ENCODE measurements around the gene LIMS1. TPM values are rescaled to one million over a fixed set of nuclear protein-coding genes. Genes with fewer than 3 reads are reported as not detected.
"Not testable (repeated sequence)": the region's sequence is repeated elsewhere in the genome, so short reads cannot be mapped to it uniquely, and the experiment has no call there.

The LIMS1 gene
- polyA plus RNA-seq, 1 donor = 34.7 TPM

DNA sequence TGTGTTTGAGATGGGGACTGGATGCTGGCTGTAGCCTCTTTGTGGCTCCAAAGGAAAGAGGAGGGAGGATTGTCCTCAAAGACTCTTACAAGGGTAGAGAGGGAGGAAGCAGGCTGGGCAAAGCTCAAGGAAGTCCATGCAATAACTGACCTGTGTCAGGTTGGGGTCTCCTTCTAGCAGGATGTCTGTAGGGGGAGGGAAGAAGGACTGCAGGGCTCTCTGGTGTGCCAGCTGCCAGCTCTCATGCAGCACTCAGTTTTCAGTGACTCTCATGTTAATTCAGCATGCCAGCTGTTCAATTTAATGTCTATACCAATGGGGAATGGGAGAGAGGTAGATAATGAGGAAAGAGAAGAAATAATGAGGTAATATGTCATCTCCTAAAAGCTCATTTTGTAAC lies 99.7 kb downstream of the LIMS1 start:
- DNase-seq (ENCODE audit: low read depth) = no peak

DNA sequence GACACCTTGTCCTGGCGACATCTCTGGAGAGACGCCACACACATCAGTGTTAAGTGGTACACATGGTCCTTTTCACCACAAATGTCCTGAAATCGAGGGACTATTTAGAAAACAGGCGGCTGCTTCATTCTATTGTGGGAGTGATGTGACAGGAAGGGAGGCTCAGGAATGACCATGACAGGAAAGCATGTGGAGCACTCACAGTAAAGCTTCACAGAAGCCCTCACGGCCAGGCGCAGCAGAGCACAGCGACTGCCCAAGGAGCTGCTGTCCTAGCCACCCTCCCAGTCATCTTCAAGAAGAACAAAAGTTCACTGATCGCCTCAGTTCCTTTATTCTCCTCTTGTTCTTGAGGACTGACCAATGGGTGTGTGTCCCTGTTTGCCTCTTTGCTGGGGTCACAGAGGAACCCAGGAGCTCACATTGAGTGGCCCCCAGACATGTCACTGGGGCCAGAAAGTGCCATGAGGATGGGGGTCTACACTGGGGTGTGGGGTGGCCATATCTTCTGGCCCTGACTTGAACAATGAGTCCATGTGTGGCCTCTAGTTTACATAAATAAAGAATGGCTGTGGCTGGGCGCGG lies 100.4 kb downstream of the LIMS1 start:
- DNase-seq (ENCODE audit: low read depth) = no peak

DNA sequence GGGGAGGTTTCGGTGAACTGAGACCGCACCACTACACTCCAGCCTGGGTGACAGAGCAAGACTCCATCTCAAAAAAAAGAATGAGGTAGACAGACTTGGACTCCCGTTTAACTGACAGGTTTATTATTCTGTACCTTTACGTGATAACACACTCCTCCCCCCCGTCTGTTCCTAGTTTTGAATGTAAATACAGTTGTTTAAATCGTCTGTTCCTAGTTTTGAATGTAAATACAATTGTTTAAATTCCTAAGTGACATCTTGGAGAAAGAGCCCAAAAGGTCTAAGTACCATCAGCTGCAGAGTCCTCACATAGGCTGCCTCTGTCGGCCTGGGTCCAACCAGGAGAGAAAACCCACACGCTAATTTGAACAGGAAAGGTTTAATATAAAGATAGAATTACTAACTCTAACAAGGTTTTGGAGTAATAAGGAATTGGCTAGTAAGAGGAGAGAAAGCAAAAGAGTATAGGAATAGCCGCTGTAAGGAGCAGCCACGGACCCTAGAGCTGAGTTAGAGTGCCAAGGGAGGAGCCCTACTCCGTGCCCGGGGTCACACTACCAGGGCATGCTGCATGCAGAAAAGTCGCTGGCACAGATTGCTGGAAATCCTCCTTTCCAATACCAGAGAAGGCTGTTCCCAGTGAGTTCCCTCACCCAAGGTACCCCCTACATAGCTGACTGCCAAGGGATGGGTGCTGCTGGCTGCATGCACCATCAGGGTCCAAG lies 101.5 kb downstream of the LIMS1 start:
- no peak for DNase-seq (ENCODE audit: low read depth)

DNA sequence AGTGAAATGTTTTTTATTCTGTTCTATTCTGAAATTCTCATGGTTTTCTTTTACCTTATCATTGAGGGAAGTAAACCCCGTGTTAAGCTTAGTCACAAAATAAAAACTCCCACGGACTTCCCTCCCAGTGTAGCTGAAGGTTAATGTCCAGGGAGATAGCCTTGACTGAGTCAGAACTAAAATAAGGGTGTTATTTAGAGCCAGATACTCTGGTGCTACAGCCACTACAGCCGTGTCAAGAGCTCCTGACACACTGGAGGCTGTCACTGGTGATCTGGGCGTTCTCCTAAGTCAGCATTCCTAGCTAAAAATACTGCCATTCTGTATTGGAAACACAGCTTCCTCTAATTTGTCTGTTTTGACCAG lies 103.0 kb downstream of the LIMS1 start:
- DNase-seq (ENCODE audit: low read depth) = no peak

DNA sequence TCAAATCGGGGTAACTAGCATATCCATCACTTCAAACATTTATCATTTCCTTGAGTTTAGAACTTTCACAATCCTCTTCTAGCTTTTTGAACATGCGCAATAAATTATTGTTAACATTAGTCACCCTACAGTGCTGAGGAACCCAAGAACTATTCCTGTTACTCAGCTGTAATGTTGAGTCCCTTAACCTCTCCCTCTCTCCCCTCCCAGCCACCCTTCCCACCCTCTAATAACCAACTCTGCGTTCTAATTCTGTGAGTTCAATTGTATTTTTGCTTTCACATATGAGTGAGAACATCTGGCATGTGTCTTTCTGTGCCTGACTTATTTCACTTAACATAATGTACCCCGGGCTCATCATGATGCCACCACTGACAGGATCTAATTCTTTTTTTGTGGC lies 106.5 kb downstream of the LIMS1 start:
- DNase-seq (ENCODE audit: low read depth) = no peak

DNA sequence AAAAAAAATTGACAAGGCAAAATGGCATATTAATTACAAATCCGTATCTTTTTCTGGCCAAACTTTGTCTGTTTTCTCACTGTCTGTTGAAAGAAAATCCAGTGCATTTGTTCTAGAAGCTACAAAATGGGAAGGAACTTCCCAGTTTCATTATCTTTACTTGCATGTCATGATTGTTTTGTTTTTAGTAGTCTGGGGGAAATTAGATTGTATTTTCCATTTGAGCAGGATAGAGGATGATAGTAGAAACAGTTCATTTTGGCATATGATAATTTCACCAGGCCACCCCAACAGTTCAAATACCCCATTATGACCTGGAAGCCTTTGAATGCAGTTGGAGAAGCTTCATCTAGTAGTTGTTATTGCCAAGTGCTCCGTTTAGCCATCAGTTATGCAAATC lies 107.5 kb downstream of the LIMS1 start:
- DNase-seq (ENCODE audit: low read depth) = no peak

DNA sequence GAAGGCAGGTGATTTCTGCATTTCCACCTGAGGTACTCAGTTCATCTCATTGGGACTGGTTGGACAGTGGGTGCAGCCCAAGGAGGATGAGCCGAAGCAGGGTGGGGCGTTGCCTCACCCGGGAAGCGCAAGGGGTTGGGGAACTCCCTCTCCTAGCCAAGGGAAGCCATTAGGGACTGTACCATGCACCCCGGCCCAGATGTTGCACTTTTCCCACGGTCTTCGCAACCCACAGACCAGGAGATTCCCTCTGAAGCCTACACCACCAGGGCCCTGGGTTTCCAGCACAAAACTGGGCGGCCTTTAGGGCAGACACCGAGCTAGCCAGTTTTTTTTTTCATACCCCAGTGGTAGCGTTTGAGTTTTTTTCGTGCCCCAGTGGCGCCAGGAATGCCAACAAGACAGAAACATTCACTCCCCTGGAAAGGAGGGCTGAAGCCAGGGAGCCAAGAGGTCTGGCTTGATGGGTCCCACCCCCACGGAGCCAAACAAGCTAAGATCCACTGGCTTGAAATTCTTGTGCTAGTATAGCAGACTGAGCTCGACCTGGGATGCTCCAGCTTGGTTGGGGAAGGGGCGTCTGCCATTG lies 109.1 kb downstream of the LIMS1 start:
- no peak for DNase-seq (ENCODE audit: low read depth)

DNA sequence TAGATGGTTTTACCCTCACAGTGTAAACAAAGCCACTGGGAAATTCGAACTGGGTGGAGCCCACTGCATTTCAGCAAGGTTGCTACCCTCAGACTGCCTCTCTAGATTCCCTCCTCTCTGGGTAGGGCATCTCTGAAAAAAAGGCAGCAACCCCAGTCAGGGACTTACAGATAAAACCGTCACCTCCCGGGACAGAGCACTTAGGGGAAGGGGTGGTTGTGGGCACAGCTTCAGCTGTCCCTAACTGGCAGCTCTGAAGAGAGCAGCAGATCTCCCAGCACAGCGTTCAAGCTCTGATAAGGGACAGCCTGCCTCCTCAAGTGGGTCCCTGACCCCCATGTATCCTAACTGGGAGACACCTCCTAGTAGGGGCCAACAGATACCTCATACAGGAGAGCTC lies 109.6 kb downstream of the LIMS1 start:
- not testable (repeated sequence) for DNase-seq (ENCODE audit: low read depth)

DNA sequence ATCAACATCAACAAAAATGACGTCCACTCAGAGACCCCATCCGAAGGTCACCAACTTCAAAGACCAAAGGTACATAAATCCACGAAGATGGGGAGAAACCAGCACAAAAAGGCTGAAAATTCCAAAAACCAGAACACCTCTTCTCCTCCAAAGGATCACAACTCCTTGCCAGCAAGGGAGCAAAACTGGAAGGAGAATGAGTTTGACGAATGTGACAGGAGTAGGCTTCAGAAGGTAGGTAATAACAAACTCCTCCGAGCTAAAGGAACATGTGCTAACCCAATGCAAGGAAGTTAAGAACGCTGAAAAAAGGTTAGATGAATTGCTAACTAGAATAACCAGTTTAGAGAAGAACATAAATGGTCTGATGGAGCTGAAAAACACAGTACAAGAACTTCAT lies 110.2 kb downstream of the LIMS1 start:
- not testable (repeated sequence) for DNase-seq (ENCODE audit: low read depth)

DNA sequence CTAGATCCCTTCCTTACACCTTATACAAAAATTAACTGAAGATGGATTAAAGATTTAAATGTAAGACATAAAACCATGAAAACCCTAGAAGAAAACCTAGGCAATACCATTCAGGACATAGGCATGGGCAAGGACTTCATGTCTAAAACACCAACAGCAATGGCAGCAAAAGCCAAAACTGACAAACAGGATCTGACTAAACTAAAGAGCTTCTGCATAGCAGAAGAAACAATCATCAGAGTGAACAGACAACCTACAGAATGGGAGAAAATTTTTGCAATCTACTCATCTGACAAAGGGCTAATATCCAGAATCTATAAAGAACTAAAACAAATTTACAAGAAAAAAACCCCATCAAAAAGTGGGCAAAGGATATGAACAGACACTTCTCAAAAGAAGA lies 114.5 kb downstream of the LIMS1 start:
- DNase-seq (ENCODE audit: low read depth) = not testable (repeated sequence)

DNA sequence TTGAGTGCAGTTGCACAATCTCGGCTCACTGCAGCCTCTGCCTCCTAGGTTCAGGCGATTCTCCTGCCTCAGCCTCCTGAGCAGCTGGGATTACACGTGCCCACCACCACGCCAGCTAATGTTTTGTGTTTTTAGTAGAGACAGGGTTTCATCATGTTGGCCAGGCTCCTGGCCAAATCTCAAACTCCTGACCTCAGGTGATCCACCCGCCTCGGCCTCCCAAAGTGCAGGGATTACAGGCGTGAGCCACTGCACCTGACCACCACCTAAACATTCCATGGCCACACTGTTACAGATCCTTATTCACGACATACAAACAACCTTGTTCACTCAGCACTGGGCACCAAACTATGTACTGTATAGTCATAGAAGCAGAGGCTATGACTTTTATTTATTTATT lies 116.2 kb downstream of the LIMS1 start:
- DNase-seq (ENCODE audit: low read depth) = not testable (repeated sequence)

DNA sequence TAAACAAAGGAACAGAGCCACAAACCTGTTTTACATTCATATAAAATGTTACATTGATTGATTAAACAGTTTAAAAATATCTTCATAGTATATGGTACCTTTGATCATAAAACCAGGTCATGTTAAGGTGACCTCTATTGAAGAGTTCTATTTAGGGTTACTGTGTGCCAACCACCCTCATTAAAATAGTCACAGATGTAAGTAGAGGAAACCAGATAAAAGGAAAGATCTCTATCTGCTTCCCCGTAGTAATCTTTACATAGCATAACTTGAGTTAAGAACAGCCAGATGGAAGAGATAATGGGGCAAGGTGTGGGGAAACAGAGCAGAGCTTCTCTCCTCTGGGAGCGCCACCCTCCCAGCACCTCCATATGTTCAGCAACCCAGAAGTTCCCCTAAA lies 117.2 kb downstream of the LIMS1 start:
- not testable (repeated sequence) for DNase-seq (ENCODE audit: low read depth)

DNA sequence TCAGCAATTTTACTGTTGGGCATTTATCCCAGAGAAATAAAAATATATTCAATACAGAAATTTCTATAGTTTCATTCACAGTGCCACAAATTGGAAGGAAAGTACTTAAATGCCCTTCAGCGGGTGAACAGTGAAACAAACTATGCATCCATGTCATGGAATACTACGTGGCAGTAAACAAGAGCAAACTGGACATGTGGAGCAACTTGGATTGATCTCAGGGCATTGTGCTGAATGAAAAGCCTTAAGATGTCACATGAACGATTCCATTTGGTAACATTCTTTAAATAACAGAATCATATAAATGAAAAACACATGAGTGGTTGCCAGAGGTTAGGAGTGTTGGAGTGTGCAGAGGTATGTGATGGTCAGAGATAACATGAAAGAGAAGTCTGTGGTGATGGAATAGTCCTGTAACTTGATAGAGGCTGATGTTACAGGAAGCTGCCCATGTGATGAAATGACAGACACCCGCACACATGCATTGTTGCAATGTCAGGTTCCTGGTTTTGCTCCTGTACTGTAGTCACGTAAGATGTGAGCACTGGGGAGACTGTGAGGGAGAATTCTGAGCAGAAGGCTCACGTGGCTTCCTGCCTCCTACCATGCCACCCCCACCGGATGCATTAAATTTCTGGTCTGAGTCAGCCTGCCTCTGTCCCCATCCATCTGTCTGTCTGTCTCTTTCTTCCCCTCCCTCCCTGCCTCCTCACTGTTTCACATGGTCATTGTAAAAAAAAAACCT lies 118.1 kb downstream of the LIMS1 start:
- DNase-seq (ENCODE audit: low read depth) = not testable (repeated sequence)

DNA sequence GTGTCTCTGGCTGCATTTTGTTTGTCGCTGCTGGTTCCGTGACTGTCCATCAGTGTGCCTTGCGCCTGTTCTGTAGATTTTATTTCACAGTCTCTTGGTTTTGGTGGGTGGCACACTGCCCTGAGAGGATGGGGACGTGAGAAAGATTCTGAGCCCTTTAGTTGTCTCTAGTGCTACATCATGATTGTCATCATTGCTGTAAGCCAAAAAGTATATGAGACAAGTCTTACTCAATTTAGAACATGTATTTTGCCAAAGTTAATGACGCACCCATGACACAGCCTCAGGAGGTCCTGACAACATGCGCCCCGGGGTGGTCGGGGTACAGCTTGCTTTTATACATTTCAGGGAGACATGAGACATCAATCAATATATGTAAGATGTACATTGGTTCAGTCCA lies 119.2 kb downstream of the LIMS1 start:
- DNase-seq (ENCODE audit: low read depth) = not testable (repeated sequence)

DNA sequence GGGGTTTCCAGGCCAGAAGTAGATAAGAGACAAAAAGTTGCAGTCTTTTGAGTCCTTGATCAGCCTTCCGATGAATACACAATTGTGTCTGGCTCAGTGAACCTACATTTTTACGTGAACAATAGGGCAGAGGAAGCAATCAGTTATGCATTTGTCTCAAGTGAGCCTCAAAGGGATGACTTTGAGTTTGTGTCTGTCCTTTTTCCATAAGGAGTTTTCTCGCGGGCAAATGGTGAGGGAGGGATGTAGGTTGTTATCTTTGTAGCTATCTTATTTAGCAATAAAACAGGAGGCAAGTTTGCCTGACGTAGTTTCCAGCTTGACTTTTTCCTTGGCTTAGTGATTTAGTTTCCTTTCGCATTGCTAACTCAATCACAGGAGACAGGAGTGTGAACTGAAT lies 119.6 kb downstream of the LIMS1 start:
- not testable (repeated sequence) for DNase-seq (ENCODE audit: low read depth)

DNA sequence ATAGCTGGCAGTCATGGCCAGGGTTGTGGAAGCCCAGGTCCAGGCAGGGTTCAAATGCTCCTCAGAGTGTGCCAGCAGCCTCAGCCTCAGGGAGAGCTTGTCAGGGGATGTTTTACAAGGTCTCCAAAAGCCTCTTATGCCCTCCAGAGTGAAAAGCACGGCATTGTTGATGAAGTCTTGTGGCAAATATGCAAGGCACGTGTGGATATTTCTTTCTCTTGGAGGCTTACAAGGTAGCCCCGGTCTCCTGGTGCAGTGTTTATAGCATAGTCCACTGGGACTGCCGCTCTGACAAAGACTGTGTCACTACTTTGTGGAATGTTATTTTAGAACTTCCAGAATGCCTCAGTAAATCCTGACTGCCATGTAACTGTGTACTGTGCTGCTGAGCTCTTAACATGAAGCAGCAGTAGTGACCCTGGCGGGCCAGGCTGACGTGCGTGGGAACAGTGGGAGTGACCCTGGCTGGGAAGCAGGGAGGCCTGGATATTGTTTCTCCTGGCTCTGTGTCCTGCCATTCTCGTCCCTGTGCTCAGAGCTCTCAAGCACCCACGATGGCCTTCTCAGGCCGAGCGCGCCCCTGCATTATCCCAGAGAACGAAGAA lies 120.4 kb downstream of the LIMS1 start:
- DNase-seq (ENCODE audit: low read depth) = not testable (repeated sequence)

DNA sequence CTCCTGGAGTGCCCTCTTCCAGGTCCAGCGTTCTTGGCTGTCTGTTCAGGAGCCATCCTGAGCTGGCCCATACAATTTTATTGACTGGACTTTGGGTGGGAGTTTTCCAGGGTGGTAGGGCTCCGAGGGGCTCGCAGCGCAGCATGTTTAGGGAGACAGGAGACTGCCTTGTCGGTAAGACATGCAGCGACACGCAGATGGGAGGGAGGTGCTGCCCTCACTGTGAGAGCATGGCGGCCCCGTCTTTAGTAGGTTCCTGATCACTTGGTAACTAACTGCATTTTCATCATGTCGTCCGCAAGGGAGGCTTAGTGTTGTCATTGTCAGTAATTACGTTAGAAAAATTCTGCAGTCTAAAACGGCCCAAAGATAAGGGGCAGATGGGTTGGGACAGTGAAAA lies 121.0 kb downstream of the LIMS1 start:
- not testable (repeated sequence) for DNase-seq (ENCODE audit: low read depth)

DNA sequence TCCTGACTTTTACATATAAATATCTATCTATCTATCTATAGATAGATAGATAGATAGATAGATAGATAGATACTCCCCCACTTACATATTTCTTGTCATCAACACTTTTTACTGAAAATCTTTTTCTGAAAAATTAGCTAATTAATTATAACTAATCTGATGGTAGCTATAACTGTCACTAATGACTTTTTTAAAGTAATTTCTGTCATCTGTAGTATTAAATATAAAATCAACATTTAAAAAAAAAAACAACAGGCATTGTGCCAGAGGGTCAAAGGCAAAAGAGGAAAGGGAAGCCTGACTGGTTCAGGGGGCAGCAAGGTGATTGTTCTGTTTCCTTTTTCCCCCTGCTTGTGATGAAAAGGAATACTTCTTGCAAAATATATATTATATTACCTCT lies 122.0 kb downstream of the LIMS1 start:
- DNase-seq (ENCODE audit: low read depth) = not testable (repeated sequence)

DNA sequence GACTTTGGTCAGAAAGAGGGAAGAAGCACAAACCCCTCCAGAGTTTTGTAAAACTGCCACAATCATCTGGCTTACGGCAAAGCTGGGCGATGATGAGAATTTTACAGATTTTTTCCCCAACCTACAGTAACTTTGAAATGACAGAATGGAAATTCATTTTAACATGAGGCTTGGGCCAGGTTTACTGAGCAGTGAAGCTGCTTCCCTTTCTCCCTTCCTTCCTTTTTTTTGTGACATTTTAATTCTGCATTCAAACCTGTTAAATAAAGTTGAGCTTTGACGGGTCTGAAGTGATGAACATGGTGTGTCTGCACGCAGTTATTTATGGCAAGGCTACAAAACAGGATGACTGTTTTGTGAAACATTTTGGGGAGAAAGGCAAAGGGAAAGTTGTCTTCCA lies 123.2 kb downstream of the LIMS1 start:
- not testable (repeated sequence) for DNase-seq (ENCODE audit: low read depth)

DNA sequence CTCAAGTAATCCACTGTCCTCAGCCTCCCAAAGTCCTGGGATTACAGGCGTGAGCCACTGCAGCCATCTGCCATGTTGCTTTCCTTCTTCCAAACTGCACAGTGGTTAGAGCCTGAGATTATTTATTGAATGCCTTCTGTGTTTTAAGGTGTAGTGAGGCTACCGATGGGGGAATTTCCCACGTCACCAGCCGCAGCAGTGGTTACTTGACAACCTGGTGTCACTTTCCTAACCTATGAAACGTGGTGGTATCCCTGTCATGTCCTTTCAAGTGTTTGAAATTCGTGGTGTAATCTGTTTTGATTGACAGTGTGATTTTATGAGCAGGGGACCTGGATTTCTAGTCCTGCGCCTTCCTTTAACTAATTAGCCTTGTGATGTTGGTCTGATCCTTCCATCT lies 124.3 kb downstream of the LIMS1 start:
- not testable (repeated sequence) for DNase-seq (ENCODE audit: low read depth)

DNA sequence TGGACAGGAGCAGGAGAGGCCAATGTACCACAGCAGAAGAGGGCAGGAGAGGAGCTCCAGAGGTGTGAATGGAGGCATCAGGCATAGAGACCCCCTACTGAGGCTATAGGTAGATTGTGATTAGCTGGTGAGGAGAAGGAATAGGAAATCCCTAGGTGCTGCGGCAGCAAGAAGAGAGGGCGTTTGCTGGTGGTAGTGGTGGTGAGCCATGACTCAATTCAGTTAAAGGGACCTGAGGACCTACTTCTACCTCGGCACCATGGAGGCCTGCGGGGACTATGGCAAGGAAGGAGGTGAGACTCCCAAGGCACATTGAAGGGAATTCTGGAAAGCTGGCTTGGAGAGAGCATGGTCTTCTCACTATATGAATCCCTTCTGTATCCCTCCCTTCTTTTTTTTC lies 127.2 kb downstream of the LIMS1 start:
- DNase-seq (ENCODE audit: low read depth) = not testable (repeated sequence)

DNA sequence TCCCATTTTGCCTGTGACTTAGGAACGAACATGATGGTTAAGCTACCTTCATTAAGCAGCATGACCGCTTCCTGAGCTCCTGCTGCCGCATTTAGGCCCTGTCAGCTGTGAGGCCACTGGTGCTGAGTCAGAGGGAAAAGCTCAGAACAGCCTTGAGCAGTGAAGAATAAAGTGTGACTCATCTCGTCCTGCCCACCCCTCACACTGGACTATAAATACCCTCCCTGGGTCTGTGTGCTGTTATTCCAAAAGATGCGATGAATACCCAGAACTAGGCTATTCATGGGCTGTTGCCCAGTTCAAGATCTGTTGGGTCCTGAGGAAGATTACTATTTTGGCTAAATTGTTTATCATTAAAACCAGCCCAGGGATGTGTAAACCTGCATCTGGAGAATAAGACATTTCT lies 127.9 kb downstream of the LIMS1 start:
- DNase-seq (ENCODE audit: low read depth) = not testable (repeated sequence)
